GM23248 (cell line): ENCODE measurements around the gene ENAM. TPM values are rescaled to one million over a fixed set of nuclear protein-coding genes. Genes with fewer than 3 reads are reported as not detected.

Source experiments
- DNase-seq: peaks from one replicate; pipeline ENCODE4 v3.0.0-alpha.2; 2015
- H2AFZ ChIP-seq: fragments of 200-600 bp; sonication (generic); 2 replicates; pipeline ENCODE4 v1.6.1; 2016; ENCODE audit warnings: antibody characterized with exemption
- H3F3A ChIP-seq: fragments of 200-600 bp; sonication (generic); 2 replicates; pipeline ENCODE4 v1.6.1; 2016; ENCODE audit warnings: mild to moderate bottlenecking, antibody characterized with exemption, mixed run types; ENCODE audit not compliant: insufficient read depth
- H3K27ac ChIP-seq: fragments of 200-600 bp; sonication (generic); 2 replicates; pipeline ENCODE4 v1.5.1; 2016; ENCODE audit warnings: mild to moderate bottlenecking
- H3K27me3 ChIP-seq: fragments of 200-600 bp; sonication (generic); replicated peaks from 2 replicates; pipeline ENCODE4 v1.6.1; 2016; ENCODE audit warnings: mild to moderate bottlenecking; ENCODE audit not compliant: insufficient read depth
- H3K36me3 ChIP-seq: fragments of 200-600 bp; sonication (generic); 2 replicates; pipeline ENCODE4 v1.6.1; 2016; ENCODE audit warnings: low read depth, mild to moderate bottlenecking
- H3K4me1 ChIP-seq: fragments of 200-600 bp; sonication (generic); 2 replicates; pipeline ENCODE4 v1.6.1; 2016; ENCODE audit warnings: mild to moderate bottlenecking; ENCODE audit not compliant: insufficient read depth
- H3K4me2 ChIP-seq: fragments of 200-600 bp; sonication (generic); one replicate; pipeline ENCODE4 v1.6.1; 2016; ENCODE audit warnings: mild to moderate bottlenecking; ENCODE audit not compliant: unreplicated experiment
- H3K4me3 ChIP-seq: fragments of 200-600 bp; sonication (generic); 2 replicates; pipeline ENCODE4 v1.5.1; 2016; ENCODE audit warnings: mild to moderate bottlenecking
- H3K79me2 ChIP-seq: fragments of 200-600 bp; sonication (generic); 2 replicates; pipeline ENCODE4 v1.6.1; 2016; ENCODE audit warnings: mild to moderate bottlenecking; ENCODE audit not compliant: insufficient read depth
- H3K9ac ChIP-seq: fragments of 200-600 bp; sonication (generic); 2 replicates; pipeline ENCODE4 v1.6.1; 2016; ENCODE audit warnings: mild to moderate bottlenecking
- H3K9me2 ChIP-seq: fragments of 200-600 bp; sonication (generic); 2 replicates; pipeline ENCODE4 v1.6.1; 2016; ENCODE audit warnings: mixed run types, mild to moderate bottlenecking, moderate library complexity; ENCODE audit not compliant: insufficient read depth
- H3K9me3 ChIP-seq: fragments of 200-600 bp; sonication (generic); one replicate; pipeline ENCODE4 v1.6.1; 2017; ENCODE audit warnings: low read depth
- H4K20me1 ChIP-seq: fragments of 200-600 bp; sonication (generic); 2 replicates; pipeline ENCODE4 v1.6.0; 2016; ENCODE audit not compliant: insufficient read depth
- EZH2 ChIP-seq: fragments of 200-600 bp; sonication (generic); IDR thresholded peaks from 2 replicates; pipeline ENCODE4 v1.6.1; 2018; ENCODE audit warnings: antibody characterized with exemption, mild to moderate bottlenecking; ENCODE audit not compliant: insufficient read depth, poor library complexity, severe bottlenecking
- EZH2phosphoT487 ChIP-seq: fragments of 200-600 bp; sonication (generic); IDR thresholded peaks from 2 replicates; pipeline ENCODE4 v1.6.1; 2018; ENCODE audit warnings: antibody characterized with exemption, moderate library complexity, mild to moderate bottlenecking, low read depth; ENCODE audit not compliant: insufficient read depth
- WGBS, 2 experiments: methylation state at CpG; one replicate each; pipeline ENCODE4 v1.1.6; 2015 to 2017; ENCODE audit warnings: low lambda C conversion rate in 2 of 2, low coverage in 1 of 2; ENCODE audit errors: missing lambda C conversion rate in 2 of 2; 5-methylcytosine and 5-hydroxymethylcytosine counted together
- in situ Hi-C: fragments of 300-500 bp; cut with MboI; formaldehyde crosslinking; loops from 2 replicates; pipeline ENCODE4 v1.15.0; 2020
- polyA plus RNA-seq: library from polyadenylated mRNA; unstranded; fragments of >200 nt; fragmentation: Nextera tagmentation; extraction: Ambion mirVana; gene quantifications from 2 replicates; pipeline ENCODE4 v1.2.1, GENCODE V29; 2016
- total RNA-seq: library from RNA; depleted of rRNA; stranded (reverse); fragments of >200 nt; shearing (Covaris generic); gene quantifications from 2 replicates; pipeline ENCODE4 v1.2.3, GENCODE V29; 2014; rRNA removed

The ENAM gene
- total RNA-seq, result not detected in 2 replicates
- polyA plus RNA-seq, result not detected in 2 replicates

- no peak for DNase-seq
- Histone ChIP-seq H3K36me3 (no peaks in the 10 kb centered on the region), H3K4me2 (no peak within 1 kb of the TSS), H3K9me2 (no peaks in the 10 kb centered on the region), H4K20me1 (no peaks in the 10 kb centered on the region), H3K4me1 (0 out of 2 replicates have a peak, but pooled peaks cover 8% of the 10 kb centered on the region), H3K27ac (no peak within 1 kb of the TSS), H3K9ac (no peak within 1 kb of the TSS), H3F3A (no peaks in the 10 kb centered on the region), H3K9me3 (no peaks in the 10 kb centered on the region), H2AFZ (peak within 1 kb of the TSS; percentile 28; the same call in 1 of the 2 replicates), H3K79me2 (no peaks in the 10 kb centered on the region), H3K4me3 (no peak within 1 kb of the TSS), H3K27me3 (no peaks in the 10 kb centered on the region)
- WGBS, 2 experiments, result 76 to 80% methylated on average over 2 of the region's 2 CpGs
- TF ChIP-seq EZH2phosphoT487, result no peak
- no peak for TF ChIP-seq EZH2
- in situ Hi-C loops, result no loop called here
These were observed at the start of gene ENAM for GRCh38 chr4:70628444-70628843. TSS of gene ENAM (plus strand) at chr4:70628744. CDS start at chr4:70629501, 757 bp downstream.

- WGBS, 2 experiments, result 56 to 61% methylated on average over 2 of the region's 2 CpGs
- in situ Hi-C loops, result no loop called here
- H3K9me3 ChIP-seq, result no peaks in the 10 kb centered on the region
These were observed 46.6 kb upstream of the ENAM start for GRCh38 chr4:70581980-70582379.

GRCh38 chr4:70583952-70584834, 44.4 kb upstream of the ENAM start:
- H3K9ac ChIP-seq, result no peak overlapping the region
- H3K36me3 ChIP-seq, result no peaks in the 10 kb centered on the region
- H4K20me1 ChIP-seq, result no peaks in the 10 kb centered on the region
- H3K27me3 ChIP-seq, result no peaks in the 10 kb centered on the region
- no peak overlapping the region for H3K27ac ChIP-seq
- no peaks in the 10 kb centered on the region for H3K9me3 ChIP-seq
- no peak overlapping the region for H3K4me3 ChIP-seq
- DNase-seq, result no peak
- H3K4me1 ChIP-seq, result no peaks in the 10 kb centered on the region
- H2AFZ ChIP-seq, result no peak overlapping the region
- no peaks in the 10 kb centered on the region for H3F3A ChIP-seq
- WGBS, 2 experiments, result 52 to 56% methylated on average over 9 of the region's 9 CpGs
- in situ Hi-C loops, result no loop called here
- no peak overlapping the region for H3K4me2 ChIP-seq
- H3K9me2 ChIP-seq, result no peaks in the 10 kb centered on the region
- TF ChIP-seq EZH2phosphoT487, result no peak
- no peak for TF ChIP-seq EZH2
- no peaks in the 10 kb centered on the region for H3K79me2 ChIP-seq

More at GRCh38 chr4:70581980-70582379, 46.6 kb upstream of the ENAM start:
- no peak overlapping the region for H3K4me2 ChIP-seq
- H3K27me3 ChIP-seq, result no peaks in the 10 kb centered on the region
- no peaks in the 10 kb centered on the region for H3K4me1 ChIP-seq
- DNase-seq, result no peak
- no peak overlapping the region for H3K4me3 ChIP-seq
- H3K9me2 ChIP-seq, result no peaks in the 10 kb centered on the region
- no peaks in the 10 kb centered on the region for H3K79me2 ChIP-seq
- H3K27ac ChIP-seq, result no peak overlapping the region
- no peaks in the 10 kb centered on the region for H4K20me1 ChIP-seq
- no peak for TF ChIP-seq EZH2
- TF ChIP-seq EZH2phosphoT487, result no peak
- H3K36me3 ChIP-seq, result no peaks in the 10 kb centered on the region
- no peak overlapping the region for H3K9ac ChIP-seq
- H3F3A ChIP-seq, result no peaks in the 10 kb centered on the region
- no peak overlapping the region for H2AFZ ChIP-seq

- H2AFZ ChIP-seq, result no peak overlapping the region
- no peak overlapping the region for H3K27ac ChIP-seq
- no peak overlapping the region for H3K4me2 ChIP-seq
- no peaks in the 10 kb centered on the region for H3F3A ChIP-seq
- no peaks in the 10 kb centered on the region for H3K36me3 ChIP-seq
- no peak for DNase-seq
- in situ Hi-C loops, result no loop called here
- no peak for TF ChIP-seq EZH2phosphoT487
- no peak for TF ChIP-seq EZH2
- H3K9me3 ChIP-seq, result no peaks in the 10 kb centered on the region
- no peaks in the 10 kb centered on the region for H4K20me1 ChIP-seq
- H3K4me1 ChIP-seq, result no peaks in the 10 kb centered on the region
- no peak overlapping the region for H3K9ac ChIP-seq
- WGBS, 2 experiments, result 25 to 29% methylated on average over 2 of the region's 2 CpGs
- no peaks in the 10 kb centered on the region for H3K79me2 ChIP-seq
- no peak overlapping the region for H3K4me3 ChIP-seq
- H3K27me3 ChIP-seq, result no peaks in the 10 kb centered on the region
- H3K9me2 ChIP-seq, result no peaks in the 10 kb centered on the region
These were observed 41.7 kb upstream of the ENAM start for GRCh38 chr4:70586841-70587240.
